HepG2 (cell line): ENCODE results near the gene PMEPA1. TPM values are rescaled to one million over a fixed set of nuclear protein-coding genes. Genes with fewer than 3 reads are reported as not detected.

ENCODE experiments used
- ATAC-seq: fragments of 200-7000 bp; cut with Tn5 transposase; 3 replicates; pipeline ENCODE4 v1.9.1; 2020; ENCODE audit warnings: mild to moderate bottlenecking, moderate library complexity
- BruUV-seq: library from RNA; stranded (reverse); fragments of 400-500 nt; replicated peaks from 2 replicates; lab custom pipeline; 2021; lab: Mats Ljungman, UMichigan
- CTCF ChIA-PET: fragments of 300-600 bp; formaldehyde crosslinking; extraction: SDS; loops from one replicate; lab custom pipeline; 2021; ENCODE audit warnings: low total read pairs, inconsistent platforms, low intra/inter-chr PET ratio; lab: Yijun Ruan, JAX
- POLR2A ChIA-PET: fragments of 350-600 bp; sonication (Branson Sonifier 250); formaldehyde crosslinking; loops from one replicate; lab custom pipeline; 2020; ENCODE audit warnings: antibody characterized with exemption, inconsistent platforms; lab: Yijun Ruan, JAX
- DNase-seq: peaks from one replicate; pipeline ENCODE4 v3.0.0-alpha.2; 2015; ENCODE audit warnings: low spot score
- FAIRE-seq: peaks from 3 replicates; lab custom pipeline; 2011; peaks lifted over from hg19 to GRCh38; lab: Jason Lieb, UNC
- H2AFZ ChIP-seq: one replicate; pipeline ENCODE4 v1.6.1; 2011; ENCODE audit warnings: low read length, inconsistent platforms
- H3K27ac ChIP-seq: fragments of 300-600 bp; 3 replicates; pipeline ENCODE4 v1.8.0; 2011; ENCODE audit warnings: mixed run types, mild to moderate bottlenecking, mixed read lengths, low read length, inconsistent platforms; ENCODE audit not compliant: insufficient read depth; ENCODE audit errors: extremely low read length
- H3K27me3 ChIP-seq, 2 experiments: fragments of 200-600 bp in 1 of 2; 2 replicates in 1 of 2; 3 replicates in 1 of 2; pipeline versions ENCODE4 v1.6.0 to v1.8.0; 2011; ENCODE audit warnings: low read length in 2 of 2, mild to moderate bottlenecking in 2 of 2, moderate library complexity in 2 of 2, inconsistent platforms in 1 of 2; ENCODE audit not compliant: insufficient read depth in 2 of 2, control insufficient read depth in 1 of 2
- H3K36me3 ChIP-seq, 2 experiments: fragments of 200-600 bp in 1 of 2; replicated peaks in 1 of 2; 2 replicates in 1 of 2; 3 replicates in 1 of 2; pipeline versions ENCODE4 v1.5.1 to v1.8.0; 2011; ENCODE audit warnings: low read length in 2 of 2, inconsistent platforms in 1 of 2; ENCODE audit not compliant: insufficient read depth in 2 of 2, control insufficient read depth in 1 of 2
- H3K4me1 ChIP-seq: 2 replicates; pipeline ENCODE4 v1.5.1; 2012; ENCODE audit warnings: low read length, inconsistent platforms; ENCODE audit not compliant: insufficient read depth
- H3K4me2 ChIP-seq: 2 replicates; pipeline ENCODE4 v1.6.0; 2011; ENCODE audit warnings: low read depth, low read length, inconsistent platforms
- H3K4me3 ChIP-seq, 3 experiments: fragments of 200-600 bp in 1 of 3; sonication (generic), shearing (Covaris generic) in 1 of 3; replicated peaks in 1 of 3; 2 replicates each; pipeline ENCODE4 v1.5.1; 2011 to 2016; ENCODE audit warnings: low read length in 3 of 3, inconsistent platforms in 2 of 3, low read depth in 2 of 3, mild to moderate bottlenecking in 2 of 3, control low read depth in 1 of 3, mixed read lengths in 1 of 3; ENCODE audit not compliant: insufficient read depth in 1 of 3
- H3K79me2 ChIP-seq: one replicate; pipeline ENCODE4 v1.6.1; 2011; ENCODE audit warnings: low read length, inconsistent platforms; ENCODE audit not compliant: insufficient read depth
- H3K9ac ChIP-seq: 2 replicates; pipeline ENCODE4 v1.6.0; 2011; ENCODE audit warnings: mild to moderate bottlenecking, low read depth, low read length, inconsistent platforms; ENCODE audit not compliant: insufficient read depth
- H3K9me3 ChIP-seq: 2 replicates; pipeline ENCODE4 v1.5.1; 2012; ENCODE audit warnings: mild to moderate bottlenecking, low read length
- H4K20me1 ChIP-seq: 2 replicates; pipeline ENCODE4 v1.6.0; 2011; ENCODE audit warnings: inconsistent platforms, mild to moderate bottlenecking, low read length, moderate library complexity; ENCODE audit not compliant: insufficient read depth
- KIAA2018 ChIP-seq: sonication (generic); formaldehyde crosslinking; IDR thresholded peaks from 2 replicates; pipeline ENCODE4 v1.5.0; 2020; ENCODE audit warnings: mild to moderate bottlenecking, missing genetic modification reagents, borderline replicate concordance
- MEF2D ChIP-seq: sonication (generic); formaldehyde crosslinking; IDR thresholded peaks from 2 replicates; pipeline ENCODE4 v1.5.1; 2020; ENCODE audit warnings: mild to moderate bottlenecking, missing genetic modification reagents
- MTA1 ChIP-seq: sonication (generic); formaldehyde crosslinking; IDR thresholded peaks from 2 replicates; pipeline ENCODE4 v1.4.0; 2020; ENCODE audit warnings: missing genetic modification reagents, mild to moderate bottlenecking, borderline replicate concordance
- NAIF1 ChIP-seq: sonication (generic); formaldehyde crosslinking; IDR thresholded peaks from 2 replicates; pipeline ENCODE4 v1.5.0; 2020; ENCODE audit warnings: mild to moderate bottlenecking, missing genetic modification reagents, borderline replicate concordance
- SAP130 ChIP-seq: IDR thresholded peaks from 2 replicates; pipeline ENCODE4 v1.6.1; 2016; ENCODE audit warnings: low read depth
- SNAPC2 ChIP-seq: sonication (generic); formaldehyde crosslinking; IDR thresholded peaks from 2 replicates; pipeline ENCODE4 v1.8.1; 2022; ENCODE audit warnings: mild to moderate bottlenecking, missing genetic modification reagents
- TARDBP ChIP-seq: sonication (generic); formaldehyde crosslinking; IDR thresholded peaks from 2 replicates; pipeline ENCODE4 v1.8.0; 2022; ENCODE audit warnings: mild to moderate bottlenecking, missing genetic modification reagents
- ZBTB21 ChIP-seq: sonication (generic); formaldehyde crosslinking; IDR thresholded peaks from 2 replicates; pipeline ENCODE4 v1.4.0; 2020; ENCODE audit warnings: missing genetic modification reagents
- ZNF383 ChIP-seq: sonication (generic); formaldehyde crosslinking; IDR thresholded peaks from 2 replicates; pipeline ENCODE4 v1.4.0; 2020; ENCODE audit warnings: missing genetic modification reagents, mild to moderate bottlenecking, borderline replicate concordance
- ZNF841 ChIP-seq: sonication (generic); formaldehyde crosslinking; IDR thresholded peaks from 2 replicates; pipeline ENCODE4 v1.8.1; 2023; ENCODE audit warnings: missing genetic modification reagents, borderline replicate concordance
- WGBS: methylation state at CpG from one replicate; pipeline ENCODE4 v1.1.6; 2017; ENCODE audit warnings: low lambda C conversion rate; 5-methylcytosine and 5-hydroxymethylcytosine counted together
- in situ Hi-C: cut with HindIII; loops from 2 replicates; pipeline ENCODE4 v1.10.0; 2017; ENCODE audit warnings: low pct_unique_long_range_greater_than_20kb; ENCODE audit not compliant: extremely low pct_ligation_motif_present
- intact Hi-C: fragments of 100-400 bp; cut with micrococcal nuclease; formaldehyde crosslinking; loops from one replicate; pipeline ENCODE4 v1.10.0; 2022; ENCODE audit not compliant: unreplicated experiment
- polyA plus RNA-seq, 8 experiments: library from polyadenylated mRNA; depleted of rRNA in 3 of 8; stranded (reverse) in 7 of 8; unstranded in 1 of 8; fragments of >200 nt; fragmentation: Illumina TruSeq in 4 of 8; extraction: Trizol in 4 of 8; gene quantifications; 2 replicates each; pipeline versions ENCODE4 v1.2.1 to v1.2.3, GENCODE V29; 2011 to 2016; ENCODE audit warnings: low read depth in 4 of 8, missing spikeins in 1 of 8, mixed read lengths in 1 of 8; ENCODE audit not compliant: insufficient read depth in 1 of 8
- total RNA-seq, 5 experiments: library from RNA; depleted of rRNA; stranded (reverse); fragments of >200 nt; fragmentation: Illumina TruSeq; extraction: Trizol; gene quantifications; 2 replicates each; pipeline ENCODE4 v1.2.3, GENCODE V29; 2016; ENCODE audit warnings: low read depth in 1 of 5
- TF ChIP-seq, protein P1 (sequence below): sonication (generic); formaldehyde crosslinking; IDR thresholded peaks from 2 replicates; pipeline ENCODE4 v1.5.0; 2020; ENCODE audit warnings: missing genetic modification reagents
- TF ChIP-seq, protein P2 (sequence below): IDR thresholded peaks from 2 replicates; pipeline ENCODE4 v1.6.1; 2012; ENCODE audit warnings: low read length, improper control_type of control experiment

Gene PMEPA1
- total and polyA plus RNA-seq, 2 of the 13 experiments (the other 11 are each of a cell fraction or from before 2014, with no cell fraction given): not detected

DNA sequence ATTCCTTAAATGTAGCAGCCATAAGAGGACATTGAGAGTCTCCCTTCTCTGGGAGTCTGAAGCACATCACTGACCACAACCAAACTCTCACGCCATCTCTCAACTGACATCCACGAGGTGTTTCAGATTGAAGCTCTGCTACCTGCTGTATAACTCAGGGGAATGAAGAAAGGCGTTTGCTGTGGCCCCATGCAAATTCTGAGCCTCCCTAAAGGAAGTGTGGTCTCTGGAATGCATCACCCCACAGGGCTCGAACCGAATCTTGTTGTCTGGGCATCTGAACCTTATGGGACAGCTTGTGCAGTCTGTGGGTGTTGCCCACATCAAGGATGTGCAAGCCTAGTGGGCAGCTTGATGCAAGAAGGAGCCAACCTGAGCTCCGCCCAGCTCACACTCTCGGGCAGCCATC is 10.9 kb downstream of the PMEPA1 start:
- TF ChIP-seq, protein P1, sequence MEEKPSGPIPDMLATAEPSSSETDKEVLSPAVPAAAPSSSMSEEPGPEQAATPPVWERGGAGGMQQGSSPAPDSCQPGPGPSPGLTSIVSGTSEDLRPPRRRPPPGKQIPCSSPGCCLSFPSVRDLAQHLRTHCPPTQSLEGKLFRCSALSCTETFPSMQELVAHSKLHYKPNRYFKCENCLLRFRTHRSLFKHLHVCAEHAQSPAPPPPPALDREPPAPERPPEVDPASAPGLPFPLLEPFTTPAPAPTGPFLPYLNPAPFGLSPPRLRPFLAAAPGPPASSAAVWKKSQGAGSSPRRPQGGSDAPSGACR (CRISPR knock-in tag): no peak
- TF ChIP-seq TARDBP (no peak), ZNF841 (CRISPR knock-in tag) (no peak), ZBTB21 (CRISPR knock-in tag) (no peak), MEF2D (no peak), ZNF383 (CRISPR knock-in tag) (no peak), KIAA2018 (CRISPR knock-in tag) (no peak), SAP130 (no peak), SNAPC2 (CRISPR knock-in tag) (no peak), MTA1 (no peak), NAIF1 (no peak)
- TF ChIP-seq, protein P2, sequence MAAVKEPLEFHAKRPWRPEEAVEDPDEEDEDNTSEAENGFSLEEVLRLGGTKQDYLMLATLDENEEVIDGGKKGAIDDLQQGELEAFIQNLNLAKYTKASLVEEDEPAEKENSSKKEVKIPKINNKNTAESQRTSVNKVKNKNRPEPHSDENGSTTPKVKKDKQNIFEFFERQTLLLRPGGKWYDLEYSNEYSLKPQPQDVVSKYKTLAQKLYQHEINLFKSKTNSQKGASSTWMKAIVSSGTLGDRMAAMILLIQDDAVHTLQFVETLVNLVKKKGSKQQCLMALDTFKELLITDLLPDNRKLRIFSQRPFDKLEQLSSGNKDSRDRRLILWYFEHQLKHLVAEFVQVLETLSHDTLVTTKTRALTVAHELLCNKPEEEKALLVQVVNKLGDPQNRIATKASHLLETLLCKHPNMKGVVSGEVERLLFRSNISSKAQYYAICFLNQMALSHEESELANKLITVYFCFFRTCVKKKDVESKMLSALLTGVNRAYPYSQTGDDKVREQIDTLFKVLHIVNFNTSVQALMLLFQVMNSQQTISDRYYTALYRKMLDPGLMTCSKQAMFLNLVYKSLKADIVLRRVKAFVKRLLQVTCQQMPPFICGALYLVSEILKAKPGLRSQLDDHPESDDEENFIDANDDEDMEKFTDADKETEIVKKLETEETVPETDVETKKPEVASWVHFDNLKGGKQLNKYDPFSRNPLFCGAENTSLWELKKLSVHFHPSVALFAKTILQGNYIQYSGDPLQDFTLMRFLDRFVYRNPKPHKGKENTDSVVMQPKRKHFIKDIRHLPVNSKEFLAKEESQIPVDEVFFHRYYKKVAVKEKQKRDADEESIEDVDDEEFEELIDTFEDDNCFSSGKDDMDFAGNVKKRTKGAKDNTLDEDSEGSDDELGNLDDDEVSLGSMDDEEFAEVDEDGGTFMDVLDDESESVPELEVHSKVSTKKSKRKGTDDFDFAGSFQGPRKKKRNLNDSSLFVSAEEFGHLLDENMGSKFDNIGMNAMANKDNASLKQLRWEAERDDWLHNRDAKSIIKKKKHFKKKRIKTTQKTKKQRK: no peak
- no peaks in the 10 kb centered on the region for H4K20me1 ChIP-seq
- no peak for DNase-seq
- no TSS peak for BruUV-seq
- H3K9me3 ChIP-seq: no peaks in the 10 kb centered on the region
- H3K27me3 ChIP-seq: peaks cover 23 to 92% of the 10 kb centered on the region in 2 experiments
- intact Hi-C loops: no loop called here
- WGBS: 16% methylated on average over 5 of the region's 7 CpGs
- H3K27ac ChIP-seq: no peak overlapping the region
- in situ Hi-C loops: no loop called here
- no peak for ATAC-seq
- H3K79me2 ChIP-seq: no peaks in the 10 kb centered on the region
- H3K9ac ChIP-seq: no peak overlapping the region
- H2AFZ ChIP-seq: no peak overlapping the region
- FAIRE-seq: no peak
- ChIA-PET POLR2A (no interaction called here), CTCF (no interaction called here)
- no peak overlapping the region for H3K4me3 ChIP-seq
- no peak overlapping the region for H3K4me2 ChIP-seq
- H3K4me1 ChIP-seq: no peaks in the 10 kb centered on the region
- no peaks in the 10 kb centered on the region for H3K36me3 ChIP-seq
